Left cardiac atrium (tissue), 4 donors: ENCODE measurements around the gene FGGY. TPM values are rescaled to one million over a fixed set of nuclear protein-coding genes. Genes with fewer than 3 reads are reported as not detected.
"Not testable (repeated sequence)": the region's sequence is repeated elsewhere in the genome, so short reads cannot be mapped to it uniquely, and the experiment has no call there.

ENCODE experiments used
- ATAC-seq, 2 donors: fragments of 200-7000 bp; cut with Tn5 transposase; one replicate each; pipeline ENCODE4 v1.9.1; 2020; ENCODE audit warnings: mild to moderate bottlenecking in 2 of 2, moderate library complexity in 2 of 2
- DNase-seq: peaks from one replicate; pipeline ENCODE4 v3.0.0-alpha.2; 2020
- intact Hi-C, 2 donors: fragments of 100-400 bp; cut with DNase I; formaldehyde crosslinking; loops; one replicate each; pipeline versions ENCODE4 v1.14.1 to v1.15.1; 2022 to 2023
- long read RNA-seq: library from polyadenylated mRNA; unstranded; transcript quantifications from one replicate; pipeline ENCODE4 v2.0.0, GENCODE V29; 2021
- total RNA-seq, 2 donors: library from RNA; stranded (reverse); fragmentation: NEBNext Ultra II Directional; extraction: Animal tissue kit (Norgen Biotek cat#: 25700); gene quantifications; one replicate each; pipeline ENCODE4 v1.2.1, GENCODE V29; 2021
- donor health status: DM: no; HTN: yes; CAD: no.
- donor health status: DM: no; HTN: yes; CAD: no; lungs with severe emphysema.
- donor health status: DM: yes; HTN: yes; CAD: no.
- donor health status: Dilated cardiomyopathy.

FGGY gene
- 10 to 100 TPM; 14.0 to 21.6 TPM for total RNA-seq
- long read RNA-seq, partial matches to known transcripts, result 0 of 11 reads
- long read RNA-seq, other reads (novel, unspliced or antisense), result 10 of 11 reads

GRCh38 chr1:59296358-59297256, at the start of gene FGGY:
Gene FGGY, plus strand, starts transcription at chr1:59297094. Its CDS starts 24,456 bp downstream, at chr1:59321550.
- intact Hi-C loops, result loop anchor here (1.0 to 10.0 kb wide), 4 partner anchors 132 to 513 kb away; partner anchors contain the start of gene JUN (in 1 of the 2)
- DNase-seq (peak; percentile 99), ATAC-seq (peak; percentile 94 to 96)

GRCh38 chr1:59248758-59249157, 48.1 kb upstream of the FGGY start:
- no peak for ATAC-seq
- intact Hi-C loops, result no loop called here
- no peak for DNase-seq

- no peak for DNase-seq
- ATAC-seq, result peak; percentile 35 to 82
- intact Hi-C loops, result no loop called here
Measured at GRCh38 chr1:59249396-59250137, 47.3 kb upstream of the FGGY start.

- DNase-seq, intact Hi-C loops, ATAC-seq: not testable (repeated sequence)
Measured at GRCh38 chr1:59251061-59251460, 45.8 kb upstream of the FGGY start.

- ATAC-seq, intact Hi-C loops, DNase-seq: not testable (repeated sequence)
Measured at GRCh38 chr1:59256429-59256828, 40.5 kb upstream of the FGGY start.

- no peak for ATAC-seq
- DNase-seq, result no peak
- intact Hi-C loops, result no loop called here
Measured at GRCh38 chr1:59258412-59259032, 38.4 kb upstream of the FGGY start.

- DNase-seq (no peak), ATAC-seq (peak; percentile 69 to 74)
- intact Hi-C loops, result no loop called here
Measured at GRCh38 chr1:59261537-59261936, 35.4 kb upstream of the FGGY start.

GRCh38 chr1:59262631-59263030, 34.3 kb upstream of the FGGY start:
- DNase-seq (no peak), ATAC-seq (no peak)
- intact Hi-C loops, result no loop called here

- no peak for ATAC-seq
- intact Hi-C loops, result no loop called here
- DNase-seq, result no peak
Measured at GRCh38 chr1:59263111-59263510, 33.8 kb upstream of the FGGY start.

GRCh38 chr1:59265622-59266021, 31.3 kb upstream of the FGGY start:
- no peak for ATAC-seq
- intact Hi-C loops, result no loop called here
- no peak for DNase-seq

- ATAC-seq, result peak; percentile 47 to 61
- intact Hi-C loops, result no loop called here
Measured at GRCh38 chr1:59266180-59266926, 30.5 kb upstream of the FGGY start.

GRCh38 chr1:59266927-59267293, 30.0 kb upstream of the FGGY start:
- intact Hi-C loops, result no loop called here
- DNase-seq (no peak), ATAC-seq (no peak)

More at GRCh38 chr1:59266180-59266926, 30.5 kb upstream of the FGGY start:
- DNase-seq, result no peak

- no peak for DNase-seq
- intact Hi-C loops, result no loop called here
- ATAC-seq, result no peak
Measured at GRCh38 chr1:59268406-59268805, 28.5 kb upstream of the FGGY start.

- DNase-seq (no peak), ATAC-seq (no peak)
- intact Hi-C loops, result no loop called here
Measured at GRCh38 chr1:59271561-59272260, 25.2 kb upstream of the FGGY start.

- intact Hi-C loops, result no loop called here
- DNase-seq (no peak), ATAC-seq (peak; percentile 30 to 65)
Measured at GRCh38 chr1:59272507-59272906, 24.4 kb upstream of the FGGY start.

GRCh38 chr1:59276439-59276851, 20.4 kb upstream of the FGGY start:
- ATAC-seq, result no peak

GRCh38 chr1:59278780-59279354, 18.0 kb upstream of the FGGY start:
- intact Hi-C loops, result no loop called here
- ATAC-seq, result no peak
- DNase-seq, result no peak

More at GRCh38 chr1:59276439-59276851, 20.4 kb upstream of the FGGY start:
- DNase-seq, result no peak
- intact Hi-C loops, result no loop called here

GRCh38 chr1:59279645-59280044, 17.2 kb upstream of the FGGY start:
- DNase-seq, result no peak
- no peak for ATAC-seq
- intact Hi-C loops, result no loop called here
